GM12874 (cell line): ENCODE measurements around the gene EPHA6.

ENCODE experiments used
- CTCF ChIP-seq: IDR thresholded peaks from 2 replicates; pipeline ENCODE4 v1.5.1; 2011; ENCODE audit warnings: low read depth, mild to moderate bottlenecking, control low read depth, low read length, moderate library complexity; ENCODE audit not compliant: insufficient read depth

The EPHA6 gene

GRCh38 chr3:97692831-97693230 is 878.4 kb downstream of the EPHA6 start:
- TF ChIP-seq CTCF: no peak

GRCh38 chr3:97694876-97695275 is 880.5 kb downstream of the EPHA6 start:
- TF ChIP-seq CTCF: no peak

- TF ChIP-seq CTCF: no peak
Observed at GRCh38 chr3:97698691-97699090, 884.3 kb downstream of the EPHA6 start.

- no peak for TF ChIP-seq CTCF
Observed at GRCh38 chr3:97699889-97700288, 885.5 kb downstream of the EPHA6 start.

- no peak for TF ChIP-seq CTCF
Observed at GRCh38 chr3:97705764-97706163, 891.4 kb downstream of the EPHA6 start.

- no peak for TF ChIP-seq CTCF
Observed at GRCh38 chr3:97706226-97706625, 891.8 kb downstream of the EPHA6 start.

- no peak for TF ChIP-seq CTCF
Observed at GRCh38 chr3:97711654-97712053, 897.3 kb downstream of the EPHA6 start.

GRCh38 chr3:97712919-97713318 is 898.5 kb downstream of the EPHA6 start:
- TF ChIP-seq CTCF: no peak
